ENCODE results near the gene SOX18. TPM values are rescaled to one million over a fixed set of nuclear protein-coding genes. Genes with fewer than 3 reads are reported as not detected.

SOX18 gene
- total RNA-seq, 8 experiments from 2014 or later: 0.05 to 0.54 (median 0.21) TPM; not detected in 2

GRCh38 chr20:64086801-64087200, 37.4 kb upstream of the SOX18 start:
- H3K27ac ChIP-seq: no peak overlapping the region
- H3K4me3 ChIP-seq: no peak overlapping the region
- in situ Hi-C loops (cut with MboI; ENCODE audit: low pct_unique_long_range_greater_than_20kb in 2 of 9, low sequenced_read_pairs in 9 of 9, unreplicated experiment in 9 of 9): no loop called here
- ATAC-seq (replicated peaks in 6 of 8): no peak
- H3K4me1 ChIP-seq (replicated peaks in 1 of 2): peaks cover 34 to 47% of the 10 kb centered on the region in 2 donors
- 25% methylated on average over 2 of the region's 11 CpGs; no CpG with 5 or more reads in 9 of the 10 experiments for whole genome bisulfite sequencing, 10 experiments

GRCh38 chr20:64084685-64085152, 35.3 kb upstream of the SOX18 start:
- Histone ChIP-seq H3K27ac (no peak overlapping the region), H3K4me3 (peak overlapping the region in 1 of 5 donors; percentile 48), H3K4me1 (replicated peaks in 1 of 2) (peaks cover 19 to 35% of the 10 kb centered on the region in 2 donors)
- in situ Hi-C loops (cut with MboI; ENCODE audit: low pct_unique_long_range_greater_than_20kb in 2 of 9, low sequenced_read_pairs in 9 of 9, unreplicated experiment in 9 of 9): no loop called here
- peak in 6 of 8 experiments; percentile 0 to 26 (median 8) for ATAC-seq (replicated peaks in 6 of 8)
- WGBS, 10 experiments: no CpG with 5 or more reads among the region's 23 CpGs

GRCh38 chr20:64083804-64084684, 34.6 kb upstream of the SOX18 start, which contains the start of gene LKAAEAR1:
TSS of gene LKAAEAR1 (minus strand) at chr20:64084398. CDS start at chr20:64084219, 179 bp downstream.
- WGBS, 10 experiments: 0 to 36% (median 12%) methylated on average over 1 to 5 of the region's 86 CpGs; no CpG with 5 or more reads in 6 of the 10 experiments
- in situ Hi-C loops (cut with MboI; ENCODE audit: low pct_unique_long_range_greater_than_20kb in 2 of 9, low sequenced_read_pairs in 9 of 9, unreplicated experiment in 9 of 9): no loop called here
- ATAC-seq (replicated peaks in 6 of 8): peak in 6 of 8 experiments; percentile 4 to 25 (median 7)
- peaks cover 15 to 31% of the 10 kb centered on the region in 2 donors for H3K4me1 ChIP-seq (replicated peaks in 1 of 2)
- H3K27ac ChIP-seq: no peak within 1 kb of the TSS
- H3K4me3 ChIP-seq: peak within 1 kb of the TSS; percentile 31 to 48 (median 39)

DNA sequence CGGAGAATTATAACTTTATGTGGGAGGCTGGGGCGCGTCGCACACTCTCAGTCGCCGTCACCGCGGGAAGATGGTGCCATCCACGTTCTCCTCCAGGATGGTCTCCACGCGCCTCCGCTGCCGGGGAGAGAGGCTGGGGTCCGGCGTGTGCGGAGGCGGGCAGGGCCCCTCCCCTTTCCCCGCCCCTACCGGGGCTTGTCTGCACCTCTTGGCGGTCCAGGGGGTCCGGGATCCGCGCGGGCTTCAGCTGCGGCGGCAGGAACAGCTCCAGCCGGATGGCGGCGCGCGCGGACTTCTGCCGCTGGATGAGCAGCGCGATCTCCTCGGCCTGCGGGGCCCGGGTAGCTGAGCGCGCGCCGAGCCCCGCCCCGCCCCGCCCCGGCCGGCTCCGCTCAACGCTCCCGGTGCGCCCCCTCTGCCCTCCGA, 34.0 kb upstream of the SOX18 start:
- peak; percentile 43 to 78 (median 51) for ATAC-seq (replicated peaks in 6 of 8)
- H3K4me1 ChIP-seq (replicated peaks in 1 of 2): peaks cover 21 to 36% of the 10 kb centered on the region in 2 donors
- H3K4me3 ChIP-seq: peak overlapping the region; percentile 31 to 48 (median 39)
- WGBS, 10 experiments: 0 to 15% methylated on average over 1 to 5 of the region's 52 CpGs; no CpG with 5 or more reads in 8 of the 10 experiments
- in situ Hi-C loops (cut with MboI; ENCODE audit: low pct_unique_long_range_greater_than_20kb in 2 of 9, low sequenced_read_pairs in 9 of 9, unreplicated experiment in 9 of 9): no loop called here
- H3K27ac ChIP-seq: no peak overlapping the region

- H3K4me3 ChIP-seq: peak overlapping the region in 4 of 5 donors; percentile 31 to 48 (median 42)
- ATAC-seq (replicated peaks in 6 of 8): no peak
- peaks cover 23 to 37% of the 10 kb centered on the region in 2 donors for H3K4me1 ChIP-seq (replicated peaks in 1 of 2)
- 0 to 50% (median 13%) methylated on average over 1 to 5 of the region's 13 CpGs; no CpG with 5 or more reads in 4 of the 10 experiments for WGBS, 10 experiments
- in situ Hi-C loops (cut with MboI; ENCODE audit: low pct_unique_long_range_greater_than_20kb in 2 of 9, low sequenced_read_pairs in 9 of 9, unreplicated experiment in 9 of 9): no loop called here
- H3K27ac ChIP-seq: no peak overlapping the region
These were observed 33.5 kb upstream of the SOX18 start for GRCh38 chr20:64082820-64083377.

- ATAC-seq (replicated peaks in 6 of 8): peak in 1 of 8 experiments; percentile 2
- H3K4me3 ChIP-seq: no peak overlapping the region
- in situ Hi-C loops (cut with MboI; ENCODE audit: low pct_unique_long_range_greater_than_20kb in 2 of 9, low sequenced_read_pairs in 9 of 9, unreplicated experiment in 9 of 9): no loop called here
- 8 to 43% methylated on average over 2 of the region's 13 CpGs; no CpG with 5 or more reads in 8 of the 10 experiments for WGBS, 10 experiments
- H3K27ac ChIP-seq: no peak overlapping the region
- peaks cover 23 to 37% of the 10 kb centered on the region in 2 donors for H3K4me1 ChIP-seq (replicated peaks in 1 of 2)
These were observed 32.8 kb upstream of the SOX18 start for GRCh38 chr20:64082126-64082731.

DNA sequence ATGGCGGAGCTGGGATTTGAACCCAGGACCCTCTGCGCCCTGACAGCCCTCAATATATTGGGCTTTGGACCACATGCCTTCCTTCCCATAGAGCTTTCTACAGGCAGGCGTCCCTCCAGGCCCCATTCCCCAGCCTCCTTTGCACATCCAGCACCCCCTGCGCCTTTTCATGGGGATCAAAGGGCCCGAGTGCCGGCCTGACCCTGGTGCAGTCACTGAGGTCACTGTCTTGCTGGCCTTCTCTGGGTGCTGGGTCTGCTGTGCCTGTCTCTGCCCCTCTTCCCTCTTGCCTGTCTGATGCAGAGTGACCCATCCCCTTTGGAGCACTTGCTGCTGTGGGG, 32.2 kb upstream of the SOX18 start:
- no peak for ATAC-seq (replicated peaks in 6 of 8)
- H3K27ac ChIP-seq: no peak overlapping the region
- 96 to 100% methylated on average over 2 to 4 of the region's 6 CpGs; no CpG with 5 or more reads in 8 of the 10 experiments for WGBS, 10 experiments
- in situ Hi-C loops (cut with MboI; ENCODE audit: low pct_unique_long_range_greater_than_20kb in 2 of 9, low sequenced_read_pairs in 9 of 9, unreplicated experiment in 9 of 9): no loop called here
- H3K4me1 ChIP-seq (replicated peaks in 1 of 2): peaks cover 23 to 37% of the 10 kb centered on the region in 2 donors
- H3K4me3 ChIP-seq: no peak overlapping the region

DNA sequence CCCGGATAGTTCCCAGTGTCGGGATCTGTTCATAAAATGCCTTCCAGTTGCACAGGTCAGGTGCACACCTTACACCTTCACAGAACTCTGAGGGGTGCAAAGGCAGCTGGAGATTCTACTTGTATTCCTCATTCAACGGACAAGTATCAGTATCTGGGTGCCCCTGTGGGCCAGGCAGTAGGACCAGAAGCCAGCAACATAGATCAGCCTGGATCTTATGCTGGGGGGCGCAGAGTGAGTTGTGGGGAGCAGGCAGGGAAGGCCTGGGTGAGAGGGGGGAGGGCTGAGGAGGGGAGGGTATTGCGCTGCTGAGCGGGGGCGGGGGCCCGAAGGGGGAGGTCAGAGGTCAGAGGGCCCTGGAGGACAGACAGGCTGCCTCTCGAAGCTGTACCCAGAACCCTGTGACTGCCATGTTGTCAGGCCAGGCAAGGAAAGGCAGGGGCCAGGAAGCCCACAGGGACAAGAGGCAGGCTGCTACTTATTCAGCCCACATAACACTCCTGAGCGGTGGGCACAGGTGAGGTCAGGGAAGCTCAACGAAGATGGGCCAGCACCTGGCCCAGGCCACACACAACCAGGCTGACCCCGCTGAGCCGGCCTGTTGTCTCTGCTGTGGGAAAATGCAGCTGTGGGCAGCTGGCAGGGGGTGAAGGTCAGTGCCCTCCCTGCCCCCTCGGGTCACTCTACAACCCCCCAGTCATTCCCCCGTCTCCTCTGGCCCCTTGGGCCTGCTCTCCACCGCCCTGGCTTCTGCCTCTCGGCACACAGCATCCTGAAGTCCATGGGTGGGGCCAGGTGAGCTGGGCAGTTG, 31.6 kb upstream of the SOX18 start:
- H3K4me1 ChIP-seq (replicated peaks in 1 of 2): peaks cover 23 to 37% of the 10 kb centered on the region in 2 donors
- no peak for ATAC-seq (replicated peaks in 6 of 8)
- in situ Hi-C loops (cut with MboI; ENCODE audit: low pct_unique_long_range_greater_than_20kb in 2 of 9, low sequenced_read_pairs in 9 of 9, unreplicated experiment in 9 of 9): no loop called here
- H3K27ac ChIP-seq: no peak overlapping the region
- 83 to 90% methylated on average over 2 to 3 of the region's 17 CpGs; no CpG with 5 or more reads in 8 of the 10 experiments for WGBS, 10 experiments
- peak overlapping the region in 1 of 5 donors; percentile 36 for H3K4me3 ChIP-seq

GRCh38 chr20:64080013-64080812, 30.8 kb upstream of the SOX18 start, which contains the start of gene OPRL1:
TSS of gene OPRL1 (plus strand) at chr20:64080082. CDS start at chr20:64092721, 12,639 bp downstream.
- in situ Hi-C loops (cut with MboI; ENCODE audit: low pct_unique_long_range_greater_than_20kb in 2 of 9, low sequenced_read_pairs in 9 of 9, unreplicated experiment in 9 of 9): no loop called here
- H3K4me3 ChIP-seq: peak within 1 kb of the TSS; percentile 31 to 40 (median 36)
- peak within 1 kb of the TSS in 1 of 2 donors; percentile 24 for H3K27ac ChIP-seq
- H3K4me1 ChIP-seq (replicated peaks in 1 of 2): peaks cover 23 to 37% of the 10 kb centered on the region in 2 donors
- WGBS, 10 experiments: 61% methylated on average over 5 of the region's 62 CpGs; no CpG with 5 or more reads in 9 of the 10 experiments
- peak in 4 of 8 experiments; percentile 21 to 58 (median 36) for ATAC-seq (replicated peaks in 6 of 8)

DNA sequence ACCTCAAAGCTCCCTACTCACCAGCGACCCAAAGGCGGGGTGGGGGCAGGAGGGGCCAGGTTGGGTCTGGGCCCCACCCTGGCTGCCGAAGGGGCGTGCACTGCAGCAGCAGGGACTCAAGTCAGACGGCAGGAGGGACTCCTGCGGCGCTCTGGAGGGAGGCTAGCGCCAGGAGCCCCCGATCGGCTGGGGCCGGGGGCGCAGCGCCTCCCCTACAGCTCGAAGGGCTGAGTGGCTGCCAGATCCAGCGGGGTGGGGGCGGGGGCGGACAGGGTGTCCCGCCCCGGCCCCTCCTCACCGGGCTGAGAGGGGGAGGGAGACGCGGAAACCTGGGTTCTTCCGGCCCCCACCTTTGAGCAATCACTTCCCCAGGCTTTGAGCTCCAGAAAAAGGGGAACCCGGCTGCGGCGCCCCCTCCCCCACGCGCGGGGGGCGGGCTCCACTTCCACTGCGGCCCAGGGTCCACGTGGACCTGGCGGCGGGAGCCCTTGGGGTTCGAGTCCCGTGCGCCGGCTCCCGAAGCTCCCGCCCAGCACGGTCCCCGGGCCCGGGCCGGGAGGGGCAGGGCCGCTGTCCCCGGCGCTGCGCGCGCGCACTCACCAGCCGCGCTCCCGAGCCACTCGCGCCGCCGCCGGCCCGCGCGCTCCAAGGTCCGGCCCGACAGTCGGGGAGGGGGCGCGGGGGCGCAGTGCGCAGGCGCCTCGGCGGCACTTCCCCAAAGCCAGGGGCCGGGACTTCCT, 30.0 kb upstream of the SOX18 start, which contains the start of gene RGS19:
Gene RGS19 (minus strand): TSS at position 246 of the 740 bp plus-strand sequence. CDS start 2,632 bp downstream, outside the sequence.
- H3K4me1 ChIP-seq (replicated peaks in 1 of 2): peaks cover 17 to 29% of the 10 kb centered on the region in 2 donors
- in situ Hi-C loops (cut with MboI; ENCODE audit: low pct_unique_long_range_greater_than_20kb in 2 of 9, low sequenced_read_pairs in 9 of 9, unreplicated experiment in 9 of 9): no loop called here
- WGBS, 10 experiments: 0% methylated on average over 1 of the region's 73 CpGs; no CpG with 5 or more reads in 9 of the 10 experiments
- peak within 1 kb of the TSS; percentile 31 to 40 (median 36) for H3K4me3 ChIP-seq
- peak; percentile 52 to 72 (median 69) for ATAC-seq (replicated peaks in 6 of 8)
- H3K27ac ChIP-seq: peak within 1 kb of the TSS in 1 of 2 donors; percentile 24

DNA sequence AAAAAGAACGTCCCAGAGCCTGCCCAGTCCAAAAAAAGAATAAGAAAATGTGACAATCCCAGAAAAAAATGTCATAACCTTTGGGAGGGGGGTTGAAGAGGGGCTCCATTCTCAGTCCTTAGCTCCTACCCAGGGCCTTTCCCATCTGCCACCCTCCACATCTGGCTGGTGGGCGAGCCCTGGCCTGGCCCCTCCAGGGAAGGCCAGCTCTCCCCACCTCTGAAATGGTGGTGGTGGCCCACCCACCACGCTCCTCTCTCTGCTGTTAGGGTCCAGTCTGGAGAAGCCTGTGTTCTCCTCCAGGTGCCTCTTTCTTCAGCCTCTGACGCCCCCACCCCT, 29.5 kb upstream of the SOX18 start:
- no peak for ATAC-seq (replicated peaks in 6 of 8)
- WGBS, 10 experiments: 0 to 48% (median 25%) methylated on average over 1 to 2 of the region's 4 CpGs; no CpG with 5 or more reads in 6 of the 10 experiments
- Histone ChIP-seq H3K4me1 (replicated peaks in 1 of 2) (peaks cover 13 to 24% of the 10 kb centered on the region in 2 donors), H3K27ac (peak overlapping the region in 1 of 2 donors; percentile 24), H3K4me3 (peak overlapping the region; percentile 31 to 40 (median 36))
- in situ Hi-C loops (cut with MboI; ENCODE audit: low pct_unique_long_range_greater_than_20kb in 2 of 9, low sequenced_read_pairs in 9 of 9, unreplicated experiment in 9 of 9): no loop called here

Measured in motor neuron (in vitro differentiated cells).